Measurements from ENCODE around the gene CD3E.

DNA sequence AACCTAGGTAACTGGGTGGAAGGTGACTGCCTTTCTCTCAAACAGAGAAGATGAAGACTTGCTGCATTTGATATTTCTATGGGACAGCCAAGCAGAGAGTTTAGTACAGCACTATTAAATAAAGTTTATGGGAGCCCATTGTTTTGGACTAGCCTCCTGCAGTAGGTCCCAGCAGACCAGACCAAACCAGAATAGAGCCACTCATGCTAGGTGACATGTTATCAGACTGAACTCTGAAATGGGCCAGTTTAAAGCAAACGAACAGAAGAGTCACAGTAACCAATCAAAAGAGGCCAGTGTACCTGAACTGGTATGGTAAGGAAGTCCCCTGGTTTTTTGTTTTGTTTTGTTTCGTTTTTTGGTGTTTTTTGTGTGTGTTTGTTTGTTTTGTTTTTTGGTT lies 32.5 kb upstream of the CD3E start:
- TF ChIP-seq GATA3 (IDR thresholded peaks at IDR 0.05; ENCODE audit: low read depth, low read length): no peak
- no peak for TF ChIP-seq GATA2 (IDR thresholded peaks at IDR 0.05; ENCODE audit: low read depth, low read length)
